Measurements from ENCODE around the gene POU4F1. TPM values are rescaled to one million over a fixed set of nuclear protein-coding genes. Genes with fewer than 3 reads are reported as not detected.
A peak's percentile ranks its signal among the peaks of the same experiment; 100 is the strongest.

Gene POU4F1
- total and polyA plus RNA-seq, 2 donors (not counting 3 experiments of a cell fraction or from before 2014, with no cell fraction given): 0.30 to 1.1 TPM

- Histone ChIP-seq H3K27ac (ENCODE audit: insufficient read depth, low read depth, low read length) (no peak overlapping the region), H3K9me3 (replicated peaks; ENCODE audit: control insufficient read depth, insufficient read depth, low read length) (no peaks in the 10 kb centered on the region), H2AFZ (ENCODE audit: low read depth, low read length) (peak overlapping the region; percentile 63), H3K9ac (replicated peaks; ENCODE audit: extremely low read depth, insufficient read depth, low read length) (peak overlapping the region; percentile 14), H3K9me1 (replicated peaks; ENCODE audit: control insufficient read depth, extremely low read depth, insufficient read depth, low read length) (no peaks in the 10 kb centered on the region), H3K4me2 (ENCODE audit: insufficient read depth, low read length) (peak overlapping the region; percentile 85), H3K79me2 (ENCODE audit: control insufficient read depth, insufficient read depth, low read length) (no peaks in the 10 kb centered on the region), H3K4me3 (replicated peaks in 1 of 3; ENCODE audit: insufficient read depth in 1 of 3, low read depth in 1 of 3, low read length in 3 of 3) (peak overlapping the region; percentile 43 to 79 (median 64)), H3K36me3 (ENCODE audit: control insufficient read depth in 2 of 2, extremely low read depth in 1 of 2, insufficient read depth in 2 of 2, low read length in 2 of 2) (no peaks in the 10 kb centered on the region), H3K27me3 (ENCODE audit: control insufficient read depth in 2 of 2, insufficient read depth in 2 of 2, low read length in 2 of 2) (peaks cover 31 to 58% of the 10 kb centered on the region in 2 experiments), H3K4me1 (ENCODE audit: control insufficient read depth, extremely low read depth, insufficient read depth, low read length) (peaks cover 7% of the 10 kb centered on the region), H4K20me1 (replicated peaks; ENCODE audit: control insufficient read depth, extremely low read depth, insufficient read depth, low read length) (no peaks in the 10 kb centered on the region)
- FAIRE-seq: peak; percentile 55
- no peak for TF ChIP-seq JUN (IDR thresholded peaks at IDR 0.05; ENCODE audit: borderline replicate concordance, insufficient read depth, insufficient read length, low read depth)
- no peak for TF ChIP-seq POLR2A (IDR thresholded peaks at IDR 0.05; ENCODE audit: low read depth, low read length)
- peak; percentile 40 for TF ChIP-seq EZH2 (IDR thresholded peaks at IDR 0.05; ENCODE audit: borderline replicate concordance, low read depth, low read length, severe bottlenecking)
- ChIA-PET CTCF (interaction anchor here (1.1 to 1.3 kb wide), 2 partner anchors 45 to 369 kb away, joined by 3 to 4 read pairs; no protein-coding TSS in a partner anchor), POLR2A (no interaction called here)
- BruUV-seq (replicated peaks): no TSS peak
- dilution Hi-C loops (cut with MboI; ENCODE audit: extremely low pct_ligation_motif_present, low sequenced_read_pairs) (no loop called here), intact Hi-C loops (cut with micrococcal nuclease) (loop anchor here (1.0 to 5.0 kb wide), 3 partner anchors 7 to 783 kb away; partner anchors contain the start of gene OBI1)
- DNase-seq (ENCODE audit: low read depth, low spot score): peak; percentile 28
These were observed 5.5 kb upstream of the POU4F1 start for GRCh38 chr13:78608688-78609463.

GRCh38 chr13:78608252-78608687, 4.9 kb upstream of the POU4F1 start:
- Histone ChIP-seq H4K20me1 (replicated peaks; ENCODE audit: control insufficient read depth, extremely low read depth, insufficient read depth, low read length) (no peaks in the 10 kb centered on the region), H3K4me1 (ENCODE audit: control insufficient read depth, extremely low read depth, insufficient read depth, low read length) (peaks cover 7% of the 10 kb centered on the region), H3K36me3 (ENCODE audit: control insufficient read depth in 2 of 2, extremely low read depth in 1 of 2, insufficient read depth in 2 of 2, low read length in 2 of 2) (no peaks in the 10 kb centered on the region), H3K9me1 (replicated peaks; ENCODE audit: control insufficient read depth, extremely low read depth, insufficient read depth, low read length) (no peaks in the 10 kb centered on the region), H3K9ac (replicated peaks; ENCODE audit: extremely low read depth, insufficient read depth, low read length) (no peak overlapping the region), H2AFZ (ENCODE audit: low read depth, low read length) (peak overlapping the region; percentile 63), H3K79me2 (ENCODE audit: control insufficient read depth, insufficient read depth, low read length) (no peaks in the 10 kb centered on the region), H3K4me2 (ENCODE audit: insufficient read depth, low read length) (peak overlapping the region; percentile 85), H3K27ac (ENCODE audit: insufficient read depth, low read depth, low read length) (no peak overlapping the region), H3K4me3 (replicated peaks in 1 of 3; ENCODE audit: insufficient read depth in 1 of 3, low read depth in 1 of 3, low read length in 3 of 3) (peak overlapping the region in 2 of 3 experiments; percentile 64 to 79), H3K27me3 (ENCODE audit: control insufficient read depth in 2 of 2, insufficient read depth in 2 of 2, low read length in 2 of 2) (peaks cover 34 to 64% of the 10 kb centered on the region in 2 experiments), H3K9me3 (replicated peaks; ENCODE audit: control insufficient read depth, insufficient read depth, low read length) (no peaks in the 10 kb centered on the region)
- ChIA-PET CTCF (no interaction called here), POLR2A (no interaction called here)
- dilution Hi-C loops (cut with MboI; ENCODE audit: extremely low pct_ligation_motif_present, low sequenced_read_pairs) (no loop called here), intact Hi-C loops (cut with micrococcal nuclease) (loop anchor here (1.0 to 5.0 kb wide), 3 partner anchors 8 to 784 kb away; partner anchors contain the start of gene OBI1)
- TF ChIP-seq MAX (IDR thresholded peaks at IDR 0.05; ENCODE audit: insufficient read depth, insufficient read length) (no peak), POLR2AphosphoS5 (IDR thresholded peaks at IDR 0.05; ENCODE audit: insufficient read depth, low read depth, low read length) (no peak)
- no peak for DNase-seq (ENCODE audit: low read depth, low spot score)
- BruUV-seq (replicated peaks): no TSS peak
- no peak for FAIRE-seq
